Glomerular endothelial cell (primary cell): Measurements from ENCODE around the gene TAS1R1. TPM values are rescaled to one million over a fixed set of nuclear protein-coding genes. Genes with fewer than 3 reads are reported as not detected.

Experiments
- DNase-seq: peaks from one replicate; pipeline ENCODE4 v3.0.0-alpha.2; 2011; ENCODE audit warnings: low read depth, low spot score; ENCODE audit errors: extremely low read depth
- total RNA-seq: library from RNA; depleted of rRNA; stranded (reverse); fragments of >200 nt; gene quantifications from 2 replicates; pipeline ENCODE4 v1.2.3, GENCODE V29; 2015

TAS1R1 gene
- total RNA-seq, 1 donor from 2014 or later: not detected

- DNase-seq: no peak
Observed at GRCh38 chr1:6627031-6627430, 71.9 kb downstream of the TAS1R1 start.

- DNase-seq: no peak
Observed at GRCh38 chr1:6627841-6628545, 72.9 kb downstream of the TAS1R1 start.

GRCh38 chr1:6628971-6629479 is 73.9 kb downstream of the TAS1R1 start:
- no peak for DNase-seq

Other genes with a start within 250 kb of the TAS1R1 start
- 84.0 and 102 TPM in 2 replicates for gene ACOT7, start 161.5 kb upstream of the TAS1R1 start, total RNA-seq
- 16.1 and 41.8 TPM in 2 replicates for gene HES2, start 135.4 kb upstream of the TAS1R1 start, total RNA-seq
- 0.15 and 1.1 TPM in 2 replicates for gene ESPN, start 130.5 kb upstream of the TAS1R1 start, total RNA-seq
- gene TNFRSF25, start 89.1 kb upstream of the TAS1R1 start, total RNA-seq: 34.5 and 57.9 TPM in 2 replicates
- 44.9 and 63.7 TPM in 2 replicates for gene PLEKHG5, start 63.6 kb upstream of the TAS1R1 start, total RNA-seq
- gene NOL9, start 794 bp upstream of the TAS1R1 start, total RNA-seq: 19.5 and 32.1 TPM in 2 replicates
- 16.9 and 20.7 TPM in 2 replicates for gene ZBTB48, start 24.7 kb downstream of the TAS1R1 start, total RNA-seq
- 31.5 and 41.0 TPM in 2 replicates for gene KLHL21, start 47.6 kb downstream of the TAS1R1 start, total RNA-seq
- 7.8 and 14.9 TPM in 2 replicates for gene PHF13, start 58.4 kb downstream of the TAS1R1 start, total RNA-seq
- 17.9 and 19.7 TPM in 2 replicates for gene THAP3, start 69.6 kb downstream of the TAS1R1 start, total RNA-seq
- gene DNAJC11, start 146.5 kb downstream of the TAS1R1 start, total RNA-seq: 34.1 and 49.6 TPM in 2 replicates
- 85.4 and 111 TPM in 2 replicates for gene CAMTA1, start 230.1 kb downstream of the TAS1R1 start, total RNA-seq